Lower leg skin (tissue), 3 donors: Measurements from ENCODE around the gene NUP93.

Experiments
- POLR2A ChIP-seq, 2 donors: fragments of 450-650 bp; IDR thresholded peaks; one replicate each; pipeline ENCODE4 v1.6.1; 2016 to 2017; ENCODE audit warnings: antibody characterized with exemption in 2 of 2, mild to moderate bottlenecking in 1 of 2, moderate library complexity in 1 of 2
- TF ChIP-seq, protein P1 (sequence below), 3 donors: fragments of 450-650 bp; IDR thresholded peaks; one replicate each; pipeline ENCODE4 v1.5.1; 2016; ENCODE audit warnings: antibody characterized with exemption in 3 of 3, mild to moderate bottlenecking in 3 of 3, moderate library complexity in 2 of 3

DNA sequence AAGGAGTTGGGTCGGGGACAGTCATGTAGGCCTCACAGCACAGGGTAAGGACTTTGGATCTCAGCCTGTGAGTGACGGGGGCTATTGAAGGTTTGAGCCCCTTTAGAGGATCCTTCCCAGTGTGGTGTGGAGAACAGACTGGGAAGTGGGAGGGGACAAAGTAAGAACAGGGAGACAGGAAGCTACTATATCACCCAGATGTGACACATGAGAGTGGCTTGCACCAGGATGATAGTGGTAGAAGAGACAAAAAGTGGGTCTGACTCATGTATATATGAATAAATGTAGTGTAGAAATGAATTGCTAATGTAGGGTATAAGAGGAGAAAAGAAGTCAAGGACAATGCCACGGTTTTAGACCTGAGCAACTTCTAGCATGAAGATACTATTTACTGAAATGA is 4.5 kb downstream of the NUP93 start:
- TF ChIP-seq, protein P1, sequence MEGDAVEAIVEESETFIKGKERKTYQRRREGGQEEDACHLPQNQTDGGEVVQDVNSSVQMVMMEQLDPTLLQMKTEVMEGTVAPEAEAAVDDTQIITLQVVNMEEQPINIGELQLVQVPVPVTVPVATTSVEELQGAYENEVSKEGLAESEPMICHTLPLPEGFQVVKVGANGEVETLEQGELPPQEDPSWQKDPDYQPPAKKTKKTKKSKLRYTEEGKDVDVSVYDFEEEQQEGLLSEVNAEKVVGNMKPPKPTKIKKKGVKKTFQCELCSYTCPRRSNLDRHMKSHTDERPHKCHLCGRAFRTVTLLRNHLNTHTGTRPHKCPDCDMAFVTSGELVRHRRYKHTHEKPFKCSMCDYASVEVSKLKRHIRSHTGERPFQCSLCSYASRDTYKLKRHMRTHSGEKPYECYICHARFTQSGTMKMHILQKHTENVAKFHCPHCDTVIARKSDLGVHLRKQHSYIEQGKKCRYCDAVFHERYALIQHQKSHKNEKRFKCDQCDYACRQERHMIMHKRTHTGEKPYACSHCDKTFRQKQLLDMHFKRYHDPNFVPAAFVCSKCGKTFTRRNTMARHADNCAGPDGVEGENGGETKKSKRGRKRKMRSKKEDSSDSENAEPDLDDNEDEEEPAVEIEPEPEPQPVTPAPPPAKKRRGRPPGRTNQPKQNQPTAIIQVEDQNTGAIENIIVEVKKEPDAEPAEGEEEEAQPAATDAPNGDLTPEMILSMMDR (IDR thresholded peaks at IDR 0.05): no peak
- TF ChIP-seq POLR2A (IDR thresholded peaks at IDR 0.05): no peak
